Measurements from ENCODE around the gene POTEM. TPM values are rescaled to one million over a fixed set of nuclear protein-coding genes. Genes with fewer than 3 reads are reported as not detected.
"Not testable (repeated sequence)": the region's sequence is repeated elsewhere in the genome, so short reads cannot be mapped to it uniquely, and the experiment has no call there.

POTEM gene
- total RNA-seq, 4 donors from 2014 or later: not detected

DNA sequence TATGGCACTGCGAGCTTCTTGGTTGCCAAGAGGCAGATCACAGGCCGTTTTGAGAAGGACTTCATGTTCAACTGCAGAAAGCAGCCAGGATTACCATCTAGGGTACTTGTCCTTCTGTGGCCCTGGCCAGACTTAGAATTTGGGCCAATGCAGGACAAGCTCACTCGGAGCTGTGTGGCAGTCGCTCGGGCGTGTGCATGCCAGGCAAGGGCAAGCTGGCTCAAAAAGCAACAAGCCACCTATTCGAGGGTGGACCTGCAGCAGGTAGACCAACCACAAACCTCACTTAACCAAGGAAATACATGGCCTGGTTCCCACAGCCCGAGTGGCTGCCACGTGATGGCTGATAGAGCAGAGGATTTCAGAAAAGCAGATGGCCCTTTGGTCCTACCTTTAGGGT is 39.3 kb downstream of the POTEM start:
- H3K27ac ChIP-seq (replicated peaks in 1 of 4); H3K4me1 ChIP-seq; intact Hi-C loops (cut with DNase I); DNase-seq (ENCODE audit: extremely low spot score); H3K9me3 ChIP-seq; H3K36me3 ChIP-seq; H3K27me3 ChIP-seq; H3K4me3 ChIP-seq: not testable (repeated sequence)
- no CpG with 5 or more reads among the region's 9 CpGs for WGBS

- H3K27me3 ChIP-seq; H3K4me1 ChIP-seq; H3K27ac ChIP-seq (replicated peaks in 1 of 4); H3K36me3 ChIP-seq; intact Hi-C loops (cut with DNase I); H3K9me3 ChIP-seq; DNase-seq (ENCODE audit: extremely low spot score); H3K4me3 ChIP-seq: not testable (repeated sequence)
- WGBS: no CpG with 5 or more reads among the region's 6 CpGs
Observed at GRCh38 chr14:19007678-19008077, 40.4 kb downstream of the POTEM start.

DNA sequence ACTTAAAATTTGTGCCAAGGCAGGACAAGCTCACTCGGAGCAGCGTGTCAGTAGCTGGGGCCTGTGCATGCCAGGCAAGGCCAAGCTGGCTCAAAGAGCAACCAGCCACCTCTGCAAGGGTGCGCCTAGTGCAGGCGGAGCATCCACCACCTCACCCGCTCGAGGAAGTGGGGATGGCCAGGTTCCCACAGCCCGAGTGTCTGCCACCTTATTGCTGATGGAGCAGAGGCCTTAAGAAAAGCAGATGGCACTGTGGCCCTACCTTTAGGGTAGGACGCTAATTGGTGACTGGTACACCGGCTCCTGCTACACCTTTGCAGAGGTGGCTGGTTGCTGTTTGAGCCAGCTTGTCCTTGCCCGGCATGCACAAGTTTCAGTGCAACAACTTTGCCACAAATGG is 43.8 kb downstream of the POTEM start:
- H3K4me1 ChIP-seq; H3K36me3 ChIP-seq; H3K27me3 ChIP-seq; intact Hi-C loops (cut with DNase I); H3K9me3 ChIP-seq; H3K4me3 ChIP-seq; DNase-seq (ENCODE audit: extremely low spot score); H3K27ac ChIP-seq (replicated peaks in 1 of 4): not testable (repeated sequence)
- WGBS: no CpG with 5 or more reads among the region's 10 CpGs

DNA sequence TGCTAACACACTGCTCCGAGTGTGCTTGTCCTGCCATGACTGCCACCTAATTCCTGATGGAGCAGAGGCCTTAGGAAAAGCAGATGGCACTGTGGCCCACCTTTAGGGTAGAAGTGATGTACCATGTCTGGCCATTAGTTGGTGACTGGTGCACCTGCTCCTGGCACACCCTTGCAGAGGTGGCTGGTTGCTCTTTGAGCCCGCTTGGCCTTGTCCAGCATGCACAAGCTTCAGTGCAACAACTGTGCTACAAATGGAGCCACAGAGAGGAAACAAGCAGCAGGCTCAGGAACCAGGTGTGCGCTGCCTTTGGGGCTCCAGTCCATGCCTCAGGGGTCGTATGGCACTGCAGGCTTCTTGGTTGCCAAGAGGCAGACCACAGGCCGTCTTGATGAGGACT is 44.5 kb downstream of the POTEM start:
- intact Hi-C loops (cut with DNase I); H3K4me3 ChIP-seq; H3K27me3 ChIP-seq; DNase-seq (ENCODE audit: extremely low spot score); H3K9me3 ChIP-seq; H3K27ac ChIP-seq (replicated peaks in 1 of 4); H3K4me1 ChIP-seq; H3K36me3 ChIP-seq: not testable (repeated sequence)
- no CpG with 5 or more reads among the region's 5 CpGs for WGBS

GRCh38 chr14:19015185-19015584 is 48.0 kb downstream of the POTEM start:
- H3K27me3 ChIP-seq; H3K9me3 ChIP-seq; DNase-seq (ENCODE audit: extremely low spot score); H3K27ac ChIP-seq (replicated peaks in 1 of 4); H3K4me1 ChIP-seq; H3K36me3 ChIP-seq; H3K4me3 ChIP-seq; intact Hi-C loops (cut with DNase I): not testable (repeated sequence)
- WGBS: no CpG with 5 or more reads among the region's 3 CpGs

DNA sequence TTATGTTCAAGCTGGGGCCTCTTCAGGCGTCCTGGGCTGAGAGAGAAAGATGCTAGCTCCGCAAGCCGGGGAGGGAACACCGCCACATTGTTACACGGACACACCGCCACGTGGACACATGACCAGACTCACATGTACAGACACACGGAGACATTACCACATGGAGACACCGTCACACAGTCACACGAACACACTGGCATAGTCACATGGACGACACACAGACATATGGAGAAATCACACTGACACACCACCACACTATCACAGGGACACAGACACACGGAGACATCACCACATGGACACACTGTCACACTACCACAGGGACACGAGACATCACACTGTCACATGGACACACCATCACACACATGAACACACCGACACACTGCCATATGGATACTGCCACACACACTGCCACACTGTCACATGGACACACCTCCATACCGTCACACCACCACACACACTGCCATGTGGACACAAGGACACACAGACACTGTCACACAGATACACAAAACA is 57.9 kb downstream of the POTEM start:
- H3K9me3 ChIP-seq; H3K4me3 ChIP-seq; H3K4me1 ChIP-seq; H3K27ac ChIP-seq (replicated peaks in 1 of 4); DNase-seq (ENCODE audit: extremely low spot score); H3K27me3 ChIP-seq; H3K36me3 ChIP-seq; intact Hi-C loops (cut with DNase I): not testable (repeated sequence)
- WGBS: no CpG with 5 or more reads among the region's 15 CpGs

DNA sequence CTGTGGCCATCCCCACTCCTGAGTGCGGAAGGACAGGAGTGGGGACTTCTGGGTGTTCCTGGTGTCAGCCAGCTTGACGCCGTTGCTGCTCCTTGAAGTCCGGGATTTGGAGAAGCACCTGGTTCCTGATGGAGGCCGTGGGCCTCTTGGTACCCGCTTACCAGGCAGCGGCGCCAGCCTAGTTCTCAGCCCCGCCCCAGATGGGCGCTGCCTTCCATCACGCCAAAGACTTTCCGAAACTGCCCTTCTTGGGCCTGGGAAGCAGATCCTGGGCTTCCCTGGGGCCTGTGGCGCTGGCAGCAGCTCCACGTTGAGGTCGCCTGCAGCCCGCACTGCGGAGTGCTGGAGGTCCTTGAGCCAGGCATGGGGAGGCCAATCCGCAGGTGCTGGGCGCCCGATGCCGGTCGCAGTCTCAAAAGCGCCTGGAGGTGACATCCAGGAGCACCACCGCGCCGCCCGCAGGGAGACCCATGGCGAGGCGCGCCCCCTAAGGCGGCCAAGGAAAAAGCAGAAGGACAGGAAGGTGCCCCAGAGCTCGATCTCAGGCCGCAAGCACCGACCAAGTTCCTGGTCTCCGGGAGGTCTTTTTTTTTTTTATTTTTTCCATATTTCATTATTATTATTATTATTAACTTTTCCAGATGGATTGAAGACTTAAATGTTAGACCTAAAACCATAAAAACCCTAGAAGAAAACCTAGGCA is 59.6 kb downstream of the POTEM start:
- H3K4me3 ChIP-seq; H3K9me3 ChIP-seq; intact Hi-C loops (cut with DNase I); DNase-seq (ENCODE audit: extremely low spot score); H3K4me1 ChIP-seq; H3K36me3 ChIP-seq; H3K27ac ChIP-seq (replicated peaks in 1 of 4); H3K27me3 ChIP-seq: not testable (repeated sequence)
- WGBS: 92% methylated on average over 2 of the region's 35 CpGs

DNA sequence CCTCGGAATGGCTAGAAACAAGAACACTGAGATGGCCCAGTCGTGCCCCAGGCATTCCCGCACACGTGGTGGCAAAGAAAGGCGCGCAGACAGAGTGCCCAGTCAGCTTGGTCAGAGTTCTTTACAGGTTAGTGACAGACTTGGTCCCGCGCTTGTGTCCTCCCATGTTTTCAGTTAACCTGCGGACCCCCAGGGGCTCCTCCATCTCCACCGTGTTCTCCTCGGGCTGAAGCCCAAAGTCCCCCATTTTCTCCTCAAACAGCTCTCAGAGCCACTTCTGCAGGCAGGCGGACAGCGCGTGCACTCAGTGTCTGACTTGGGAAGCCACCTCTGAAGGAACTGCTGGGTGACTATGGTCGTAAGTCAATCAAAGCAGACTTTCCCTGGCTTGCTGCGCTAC is 60.7 kb downstream of the POTEM start:
- H3K27me3 ChIP-seq; H3K9me3 ChIP-seq; H3K36me3 ChIP-seq; H3K27ac ChIP-seq (replicated peaks in 1 of 4); DNase-seq (ENCODE audit: extremely low spot score); H3K4me1 ChIP-seq; H3K4me3 ChIP-seq; intact Hi-C loops (cut with DNase I): not testable (repeated sequence)
- no CpG with 5 or more reads among the region's 16 CpGs for WGBS

GRCh38 chr14:19036811-19037382 is 69.7 kb downstream of the POTEM start:
- H3K36me3 ChIP-seq; H3K4me3 ChIP-seq; intact Hi-C loops (cut with DNase I); H3K4me1 ChIP-seq; H3K9me3 ChIP-seq; DNase-seq (ENCODE audit: extremely low spot score); H3K27me3 ChIP-seq; H3K27ac ChIP-seq (replicated peaks in 1 of 4): not testable (repeated sequence)
- WGBS: no CpG with 5 or more reads among the region's 26 CpGs

- H3K9me3 ChIP-seq; H3K36me3 ChIP-seq; H3K4me3 ChIP-seq; intact Hi-C loops (cut with DNase I); DNase-seq (ENCODE audit: extremely low spot score); H3K27ac ChIP-seq (replicated peaks in 1 of 4); H3K4me1 ChIP-seq; H3K27me3 ChIP-seq: not testable (repeated sequence)
- no CpG with 5 or more reads among the region's 28 CpGs for WGBS
Observed at GRCh38 chr14:19038060-19038664, 70.9 kb downstream of the POTEM start.

DNA sequence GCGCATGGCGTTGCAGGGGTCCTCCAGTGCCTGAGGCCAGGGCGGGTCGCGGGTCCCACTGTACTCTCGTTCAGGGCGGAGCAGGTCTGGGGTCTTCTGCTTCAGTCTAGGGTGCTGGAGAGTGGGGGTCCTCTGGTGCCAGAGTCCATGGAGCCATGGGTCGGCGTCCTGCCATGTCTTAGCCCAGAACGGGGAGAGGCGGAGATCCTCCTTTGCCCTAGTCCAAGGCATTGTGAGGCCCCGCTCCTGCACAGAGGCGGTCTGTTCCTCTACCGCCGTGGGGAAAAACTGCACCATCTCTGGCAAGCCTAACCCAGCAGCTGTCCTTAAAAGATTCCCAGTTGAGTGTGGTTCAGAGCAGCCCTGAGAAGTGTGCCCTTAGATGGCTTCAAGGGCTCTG is 71.6 kb downstream of the POTEM start:
- H3K27ac ChIP-seq (replicated peaks in 1 of 4); H3K36me3 ChIP-seq; H3K4me1 ChIP-seq; H3K4me3 ChIP-seq; H3K9me3 ChIP-seq; H3K27me3 ChIP-seq; intact Hi-C loops (cut with DNase I); DNase-seq (ENCODE audit: extremely low spot score): not testable (repeated sequence)
- WGBS: no CpG with 5 or more reads among the region's 15 CpGs

DNA sequence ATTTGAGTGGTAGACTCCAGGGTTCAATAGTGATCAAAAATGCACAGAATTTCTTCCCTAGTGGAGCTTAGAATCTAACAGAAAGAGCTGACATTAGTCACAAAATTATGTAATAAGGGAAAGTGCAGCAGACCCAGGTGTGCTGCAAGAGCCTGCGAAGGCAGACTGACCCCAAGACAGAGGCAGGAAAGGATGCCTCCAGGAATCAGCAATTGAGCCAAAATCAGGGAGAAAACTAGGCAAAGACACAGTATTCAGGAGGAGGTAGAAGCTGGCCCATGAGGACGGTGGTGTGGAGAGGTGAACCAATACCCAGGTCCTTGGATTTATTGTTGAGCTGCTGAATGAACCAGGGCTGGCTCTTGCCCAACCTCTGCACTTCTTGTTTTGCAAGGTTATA is 76.2 kb downstream of the POTEM start:
- intact Hi-C loops (cut with DNase I); H3K27ac ChIP-seq (replicated peaks in 1 of 4); H3K9me3 ChIP-seq; H3K4me1 ChIP-seq; H3K4me3 ChIP-seq; H3K27me3 ChIP-seq; H3K36me3 ChIP-seq; DNase-seq (ENCODE audit: extremely low spot score): not testable (repeated sequence)
- 49% methylated on average over 2 of the region's 2 CpGs for WGBS

Data from esophagus muscularis mucosa (tissue), 4 donors.